NCI-H748 (cell line): Measurements from ENCODE around the gene TRIM4.
"Not testable (repeated sequence)": the region's sequence is repeated elsewhere in the genome, so short reads cannot be mapped to it uniquely, and the experiment has no call there.

Experiments used
- DNase-seq: peaks from one replicate; lab custom pipeline; 2025; ENCODE audit not compliant: unreplicated experiment; lab: John Stamatoyannopoulos, UW

TRIM4 gene, protein sequence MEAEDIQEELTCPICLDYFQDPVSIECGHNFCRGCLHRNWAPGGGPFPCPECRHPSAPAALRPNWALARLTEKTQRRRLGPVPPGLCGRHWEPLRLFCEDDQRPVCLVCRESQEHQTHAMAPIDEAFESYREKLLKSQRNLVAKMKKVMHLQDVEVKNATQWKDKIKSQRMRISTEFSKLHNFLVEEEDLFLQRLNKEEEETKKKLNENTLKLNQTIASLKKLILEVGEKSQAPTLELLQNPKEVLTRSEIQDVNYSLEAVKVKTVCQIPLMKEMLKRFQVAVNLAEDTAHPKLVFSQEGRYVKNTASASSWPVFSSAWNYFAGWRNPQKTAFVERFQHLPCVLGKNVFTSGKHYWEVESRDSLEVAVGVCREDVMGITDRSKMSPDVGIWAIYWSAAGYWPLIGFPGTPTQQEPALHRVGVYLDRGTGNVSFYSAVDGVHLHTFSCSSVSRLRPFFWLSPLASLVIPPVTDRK

GRCh38 chr7:99918959-99919813, at the start of gene TRIM4:
Gene TRIM4 (minus strand): TSS chr7:99919530. CDS start chr7:99919401, 129 bp downstream.
- peak; percentile 86 for DNase-seq

DNA sequence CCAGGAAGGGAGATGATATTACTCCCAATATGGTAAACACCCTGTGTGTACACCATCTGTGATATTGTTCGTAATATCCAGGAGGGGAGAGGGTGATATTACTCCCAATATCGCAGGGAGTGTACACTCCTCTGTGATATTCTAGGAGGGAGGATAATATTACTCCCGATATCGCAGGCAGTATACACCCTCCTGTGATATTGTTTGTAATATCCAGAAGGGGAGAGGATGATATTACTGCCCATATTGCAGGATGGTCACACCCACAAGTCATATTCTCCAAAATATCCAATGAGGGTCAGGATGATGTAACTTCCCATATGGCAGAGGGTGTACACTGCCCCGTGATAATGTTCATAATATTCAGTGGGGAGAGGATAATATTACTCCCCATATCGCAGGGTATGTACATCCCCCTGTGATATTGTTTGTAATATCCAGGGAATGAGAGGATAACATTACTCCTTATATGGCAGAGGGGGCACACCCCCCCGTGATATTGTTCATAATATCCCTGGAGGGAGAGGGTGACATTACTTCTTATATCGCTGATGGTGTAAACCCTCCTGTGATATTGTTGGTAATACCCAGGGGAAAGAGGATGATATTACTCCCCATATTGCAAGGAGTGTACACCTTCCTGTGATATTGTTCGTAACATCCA, 39.4 kb upstream of the TRIM4 start:
- no peak for DNase-seq

GRCh38 chr7:99955247-99955646, 35.9 kb upstream of the TRIM4 start:
- DNase-seq = no peak

GRCh38 chr7:99954643-99955042, 35.3 kb upstream of the TRIM4 start:
- DNase-seq = not testable (repeated sequence)

DNA sequence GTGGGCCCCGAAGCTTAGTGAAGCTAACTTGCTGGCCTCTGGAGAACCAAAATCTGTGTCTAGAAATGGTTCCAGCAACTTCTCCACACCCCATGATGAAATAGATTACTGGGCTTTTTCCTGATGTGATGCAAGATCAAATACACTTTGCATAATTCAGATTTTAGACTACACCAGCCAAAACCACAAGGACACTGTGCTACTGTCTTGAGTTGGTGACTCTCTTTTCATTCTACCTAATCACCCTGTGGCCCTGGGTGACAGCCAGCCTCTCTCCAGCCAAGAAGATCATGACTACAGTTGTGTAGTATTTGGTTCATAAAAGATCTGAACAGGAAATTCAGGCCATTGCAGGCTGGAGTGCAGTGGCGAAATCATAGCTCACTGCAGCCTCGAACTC, 34.3 kb upstream of the TRIM4 start:
- DNase-seq = no peak

- not testable (repeated sequence) for DNase-seq
Observed at GRCh38 chr7:99952649-99953048, 33.3 kb upstream of the TRIM4 start.

GRCh38 chr7:99950819-99951218, 31.5 kb upstream of the TRIM4 start:
- DNase-seq = not testable (repeated sequence)

DNA sequence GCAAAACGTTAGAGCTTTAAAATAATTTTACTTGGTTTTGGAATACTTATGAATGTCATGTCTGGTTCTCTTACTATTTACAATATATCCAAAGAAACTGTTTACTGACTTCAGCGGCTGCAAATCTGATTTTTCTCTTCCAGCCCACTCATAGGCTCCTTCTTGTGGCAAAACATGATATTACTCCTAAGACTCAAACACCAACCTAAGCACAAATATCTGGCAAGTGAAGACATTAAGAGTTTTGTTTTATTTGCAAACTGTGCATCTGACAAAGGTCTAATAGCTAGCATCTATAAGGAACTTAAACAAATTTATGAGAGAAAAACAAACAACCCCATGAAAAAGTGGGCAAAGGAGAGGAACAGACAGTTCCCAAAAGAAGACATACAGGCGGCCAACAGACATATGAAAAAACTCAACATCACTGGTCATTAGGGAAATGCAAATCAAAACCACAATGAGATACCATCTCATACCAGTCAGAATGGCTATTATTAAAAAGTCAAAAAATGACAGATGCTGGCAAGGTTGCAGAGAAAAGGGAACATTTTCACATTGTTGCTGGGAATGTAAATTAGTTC, 30.4 kb upstream of the TRIM4 start:
- peak; percentile 6 for DNase-seq

DNA sequence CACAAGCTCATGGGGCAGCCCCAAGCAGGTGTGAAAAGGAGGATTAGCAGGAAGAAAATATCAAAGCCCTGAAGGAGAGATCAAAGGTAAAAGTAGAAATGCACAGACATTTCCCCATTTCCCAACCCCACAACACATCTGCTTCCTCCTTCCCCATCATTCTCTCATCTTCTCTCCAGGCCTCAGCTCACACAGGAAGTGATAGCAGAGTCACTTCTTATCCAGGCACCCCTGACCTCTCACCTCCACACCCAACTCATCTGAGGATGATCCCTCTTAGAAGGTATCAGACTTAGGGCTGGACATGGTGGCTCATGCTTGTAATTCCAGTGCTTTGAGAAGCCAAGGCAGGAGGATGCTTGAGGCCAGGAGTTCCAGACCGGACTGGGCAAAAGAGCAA, 28.3 kb upstream of the TRIM4 start:
- no peak for DNase-seq

DNA sequence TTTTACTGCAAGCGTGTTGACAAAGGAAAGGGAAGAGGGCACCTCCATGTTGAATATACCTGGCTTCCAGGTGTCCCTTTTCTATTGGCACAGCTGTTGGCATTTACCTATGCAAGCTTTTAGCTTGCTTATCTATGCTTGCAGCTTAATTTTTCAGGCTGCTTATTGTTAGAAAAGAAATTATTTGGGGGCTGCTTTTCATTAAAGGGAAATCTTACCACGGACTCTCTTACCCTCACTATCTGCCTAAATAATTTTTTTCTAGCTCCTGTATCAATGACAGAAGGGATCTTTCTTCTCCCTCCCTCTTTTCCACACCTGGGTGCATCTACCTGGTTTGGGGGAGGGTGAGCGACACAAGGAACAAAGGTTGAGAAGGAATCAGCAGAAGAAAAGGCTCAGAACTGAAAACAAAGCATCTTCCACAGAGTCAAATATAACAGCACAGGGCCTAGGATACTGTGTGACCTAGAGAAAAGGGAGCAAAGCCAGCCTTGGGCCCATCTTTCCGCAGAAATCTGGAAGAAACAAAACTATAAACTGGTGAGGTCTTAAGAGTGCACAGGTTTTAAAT, 25.3 kb upstream of the TRIM4 start:
- peak; percentile 43 for DNase-seq

GRCh38 chr7:99943641-99944496, 24.5 kb upstream of the TRIM4 start:
- peak; percentile 82 for DNase-seq

DNA sequence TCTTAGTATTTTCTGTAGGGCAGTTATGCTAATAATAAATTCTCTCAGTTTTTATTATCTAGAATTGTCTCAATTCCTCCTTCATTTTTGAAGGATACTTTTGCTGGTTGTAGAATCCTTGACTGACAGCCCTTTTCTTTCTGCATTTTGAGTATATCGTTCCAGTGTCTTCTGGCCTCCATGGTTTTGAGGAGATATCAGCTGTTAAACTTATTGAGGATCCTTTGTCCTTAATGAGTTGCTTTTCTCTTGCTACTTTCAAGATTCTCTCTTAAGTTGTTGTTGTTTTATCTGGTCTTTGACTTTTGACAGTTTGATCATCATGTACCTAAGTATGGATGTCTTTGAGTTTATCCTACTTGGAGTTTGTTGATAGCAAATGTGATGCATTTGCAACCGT, 19.0 kb upstream of the TRIM4 start:
- no peak for DNase-seq

- DNase-seq = not testable (repeated sequence)
Observed at GRCh38 chr7:99935009-99935408, 15.7 kb upstream of the TRIM4 start.

GRCh38 chr7:99930376-99930775, 11.0 kb upstream of the TRIM4 start:
- no peak for DNase-seq

DNA sequence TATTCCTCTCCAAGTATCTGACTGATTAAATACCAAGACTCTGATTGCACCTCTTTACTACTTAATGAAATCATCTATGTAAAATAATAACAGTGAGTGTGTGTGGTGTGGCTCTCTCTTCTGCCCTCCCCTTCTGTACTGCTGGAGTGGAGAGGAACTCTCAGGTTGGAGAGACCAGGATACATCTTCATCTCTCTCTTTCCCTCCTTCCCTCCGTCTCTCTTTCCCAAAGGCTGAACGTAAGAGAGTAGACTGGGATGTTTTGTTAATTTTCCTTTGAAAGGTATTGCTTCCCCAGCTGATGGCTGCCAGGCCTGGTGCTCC, 10.4 kb upstream of the TRIM4 start:
- DNase-seq = no peak

GRCh38 chr7:99928994-99929729, 9.8 kb upstream of the TRIM4 start, which contains the start of gene GJC3:
Gene GJC3 (minus strand): TSS chr7:99929620. CDS start chr7:99929620, 0 bp downstream.
- DNase-seq = peak; percentile 80

- no peak for DNase-seq
Observed at GRCh38 chr7:99928188-99928587, 8.9 kb upstream of the TRIM4 start.

DNA sequence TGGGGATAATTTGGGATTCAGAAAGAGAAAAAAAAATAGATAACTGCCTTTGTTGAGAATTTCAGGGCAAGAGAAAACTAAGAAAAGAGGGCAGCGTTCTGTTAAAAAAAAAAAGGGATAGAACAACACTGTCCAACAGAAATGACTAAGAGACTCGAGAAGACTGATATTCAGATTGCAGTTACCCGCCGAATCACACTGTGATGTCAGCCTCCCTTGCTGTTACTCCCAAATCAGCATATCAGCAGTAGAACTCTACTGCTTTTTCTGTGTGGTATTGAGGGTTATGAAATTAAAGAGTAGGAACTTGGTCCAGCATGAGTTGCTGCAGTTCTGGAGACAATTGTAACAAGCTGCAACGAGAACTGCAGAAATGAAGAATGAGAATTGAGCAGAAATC, 8.2 kb upstream of the TRIM4 start:
- no peak for DNase-seq

GRCh38 chr7:99926321-99926720, 7.0 kb upstream of the TRIM4 start:
- no peak for DNase-seq
